Left colon (tissue), 2 donors: ENCODE data around the gene CBX6. TPM values are rescaled to one million over a fixed set of nuclear protein-coding genes. Genes with fewer than 3 reads are reported as not detected.

Source experiments
- ATAC-seq: fragments of 200-7000 bp; cut with Tn5 transposase; one replicate; pipeline ENCODE4 v1.9.1; 2020; ENCODE audit warnings: mild to moderate bottlenecking, moderate library complexity
- DNase-seq, 2 donors: peaks; one replicate each; pipeline ENCODE4 v3.0.0-alpha.2; 2020
- intact Hi-C, 2 donors: fragments of 100-400 bp; cut with DNase I in 1 of 2; cut with micrococcal nuclease in 1 of 2; formaldehyde crosslinking; loops; one replicate each; pipeline versions ENCODE4 v1.11.2 to v1.14.0; 2022; cut with DNase I, micrococcal nuclease
- total RNA-seq, 2 donors: library from RNA; stranded (reverse); fragmentation: NEBNext Ultra II Directional; extraction: Animal tissue kit (Norgen Biotek cat#: 25700); gene quantifications; one replicate each; pipeline ENCODE4 v1.2.1, GENCODE V29; 2021
- donor health status: DM: no; HTN: no; CAD: no.
- donor health status: DM: yes; HTN: yes; CAD: no.

The CBX6 gene
- total RNA-seq, 2 donors from 2014 or later, result 6.8 to 28.4 TPM

GRCh38 chr22:38844315-38845003 is 27.6 kb downstream of the CBX6 start:
- intact Hi-C loops, result loop anchor here in 1 of 2 donors (10.0 kb wide), 1 partner anchor 60 kb away; no protein-coding TSS in a partner anchor

DNA sequence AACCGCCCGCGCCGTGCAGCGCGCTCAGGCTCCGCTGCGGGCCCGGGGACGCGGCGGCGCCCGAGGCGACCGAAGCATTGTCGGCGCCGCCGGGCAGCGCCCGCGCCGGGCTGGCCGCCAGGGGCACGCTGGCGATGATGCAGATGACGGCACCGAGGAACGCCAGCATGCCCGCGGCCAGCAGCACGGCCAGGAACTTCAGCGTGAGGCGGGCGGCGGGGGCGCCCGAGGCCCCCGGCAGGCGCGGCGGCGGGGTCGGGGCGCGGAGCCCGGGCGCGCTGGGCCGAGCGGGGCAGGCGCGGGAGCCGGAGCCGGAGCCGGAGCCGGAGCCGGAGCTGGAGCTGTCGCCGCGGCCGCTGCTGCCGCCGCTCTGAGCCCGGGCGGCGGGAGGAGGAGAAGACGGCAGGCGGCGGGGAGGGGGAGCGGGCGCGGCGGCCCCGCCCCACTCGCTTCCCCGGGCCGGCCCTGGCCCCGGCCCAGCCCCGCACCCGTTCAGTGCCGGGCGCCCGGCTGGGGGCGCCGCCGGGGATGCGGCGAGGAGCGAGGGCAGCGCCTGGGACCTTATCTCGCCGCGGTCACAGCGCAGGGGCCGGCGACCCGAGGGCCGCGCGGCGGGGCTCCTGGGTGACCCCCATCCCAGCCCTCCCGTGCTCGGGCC is 28.2 kb downstream of the CBX6 start, which contains the start of gene NPTXR:
Gene NPTXR (minus strand): TSS at position 372 of the 658 bp plus-strand sequence.
- DNase-seq (peak in 1 of 2 donors; percentile 52), ATAC-seq (peak; percentile 73)
- intact Hi-C loops, result loop anchor here in 1 of 2 donors (10.0 kb wide), 1 partner anchor 59 kb away; no protein-coding TSS in a partner anchor

More at GRCh38 chr22:38844315-38845003, 27.6 kb downstream of the CBX6 start:
- ATAC-seq, result no peak
- no peak for DNase-seq

DNA sequence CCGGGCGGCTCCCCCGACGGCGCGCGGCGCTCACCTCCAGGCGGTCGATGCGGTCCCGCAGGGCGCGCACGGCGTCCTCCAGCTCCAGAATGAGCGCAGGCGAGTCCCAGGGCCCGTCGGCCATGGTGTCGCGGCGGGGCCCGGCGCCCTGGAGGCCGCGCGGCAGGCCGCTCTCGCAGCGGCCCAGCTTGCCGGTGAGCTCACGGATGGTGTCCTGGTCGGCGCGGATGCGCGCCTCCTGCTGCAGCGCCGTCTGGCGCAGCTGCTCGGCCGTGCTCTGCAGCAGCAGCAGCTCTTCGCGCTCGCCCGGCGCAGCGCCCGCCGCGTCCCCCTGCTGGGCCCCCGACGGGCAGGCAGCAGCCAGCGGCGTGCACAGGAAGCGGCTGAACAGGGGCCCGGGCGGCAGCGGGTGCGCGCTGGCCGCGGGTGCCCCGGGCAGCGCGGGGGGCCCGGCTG is 28.8 kb downstream of the CBX6 start:
- peak in 1 of 2 donors; percentile 43 for DNase-seq
- intact Hi-C loops, result loop anchor here in 1 of 2 donors (10.0 kb wide), 1 partner anchor 58 kb away; no protein-coding TSS in a partner anchor
- peak; percentile 73 for ATAC-seq

- no peak for DNase-seq
- intact Hi-C loops, result loop anchor here in 1 of 2 donors (10.0 kb wide), 1 partner anchor 58 kb away; no protein-coding TSS in a partner anchor
- no peak for ATAC-seq
Observed at GRCh38 chr22:38842512-38843200, 29.4 kb downstream of the CBX6 start.

- DNase-seq, result no peak
- no peak for ATAC-seq
- intact Hi-C loops, result loop anchor here in 1 of 2 donors (10.0 kb wide), 1 partner anchor 57 kb away; no protein-coding TSS in a partner anchor
Observed at GRCh38 chr22:38841635-38842034, 30.4 kb downstream of the CBX6 start.

DNA sequence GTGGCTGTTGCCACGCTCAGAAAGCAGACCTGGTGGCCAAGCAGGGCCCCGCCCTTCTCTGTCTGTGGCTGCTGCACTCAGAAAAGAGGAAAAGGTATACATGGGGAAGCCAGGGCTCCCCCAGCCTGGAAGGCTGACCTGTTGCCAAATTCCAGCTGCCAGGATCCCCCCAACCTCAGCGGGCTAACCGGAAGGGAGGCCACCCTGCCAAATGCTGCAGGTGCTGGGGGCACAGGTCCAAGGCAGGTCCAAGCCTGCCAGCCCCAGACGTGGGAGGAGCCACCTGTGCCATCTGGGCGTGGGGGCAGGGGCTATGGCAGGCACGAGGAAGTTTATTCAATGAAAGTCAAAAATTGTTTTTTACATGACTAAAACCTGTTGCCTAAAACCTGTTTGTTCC is 30.8 kb downstream of the CBX6 start:
- ATAC-seq (no peak), DNase-seq (no peak)
- intact Hi-C loops, result loop anchor here in 1 of 2 donors (10.0 kb wide), 1 partner anchor 56 kb away; no protein-coding TSS in a partner anchor

- no peak for DNase-seq
- no peak for ATAC-seq
- intact Hi-C loops, result loop anchor here in 1 of 2 donors (10.0 kb wide), 1 partner anchor 55 kb away; no protein-coding TSS in a partner anchor
Observed at GRCh38 chr22:38840129-38840528, 31.9 kb downstream of the CBX6 start.

GRCh38 chr22:38839686-38840085 is 32.3 kb downstream of the CBX6 start:
- intact Hi-C loops, result loop anchor here in 1 of 2 donors (10.0 kb wide), 1 partner anchor 55 kb away; no protein-coding TSS in a partner anchor
- no peak for DNase-seq
- no peak for ATAC-seq

GRCh38 chr22:38837414-38837928 is 34.5 kb downstream of the CBX6 start:
- ATAC-seq, result no peak
- intact Hi-C loops, result no loop called here
- no peak for DNase-seq

GRCh38 chr22:38835888-38836301 is 36.1 kb downstream of the CBX6 start:
- DNase-seq (no peak), ATAC-seq (no peak)
- intact Hi-C loops, result no loop called here

GRCh38 chr22:38834991-38835390 is 37.0 kb downstream of the CBX6 start:
- no peak for ATAC-seq
- no peak for DNase-seq
- intact Hi-C loops, result no loop called here

GRCh38 chr22:38834215-38834953 is 37.6 kb downstream of the CBX6 start:
- no peak for DNase-seq
- intact Hi-C loops, result no loop called here
- ATAC-seq, result no peak

GRCh38 chr22:38833061-38833460 is 39.0 kb downstream of the CBX6 start:
- ATAC-seq (no peak), DNase-seq (no peak)
- intact Hi-C loops, result no loop called here

- ATAC-seq (no peak), DNase-seq (no peak)
- intact Hi-C loops, result no loop called here
Observed at GRCh38 chr22:38832005-38832978, 39.7 kb downstream of the CBX6 start.

DNA sequence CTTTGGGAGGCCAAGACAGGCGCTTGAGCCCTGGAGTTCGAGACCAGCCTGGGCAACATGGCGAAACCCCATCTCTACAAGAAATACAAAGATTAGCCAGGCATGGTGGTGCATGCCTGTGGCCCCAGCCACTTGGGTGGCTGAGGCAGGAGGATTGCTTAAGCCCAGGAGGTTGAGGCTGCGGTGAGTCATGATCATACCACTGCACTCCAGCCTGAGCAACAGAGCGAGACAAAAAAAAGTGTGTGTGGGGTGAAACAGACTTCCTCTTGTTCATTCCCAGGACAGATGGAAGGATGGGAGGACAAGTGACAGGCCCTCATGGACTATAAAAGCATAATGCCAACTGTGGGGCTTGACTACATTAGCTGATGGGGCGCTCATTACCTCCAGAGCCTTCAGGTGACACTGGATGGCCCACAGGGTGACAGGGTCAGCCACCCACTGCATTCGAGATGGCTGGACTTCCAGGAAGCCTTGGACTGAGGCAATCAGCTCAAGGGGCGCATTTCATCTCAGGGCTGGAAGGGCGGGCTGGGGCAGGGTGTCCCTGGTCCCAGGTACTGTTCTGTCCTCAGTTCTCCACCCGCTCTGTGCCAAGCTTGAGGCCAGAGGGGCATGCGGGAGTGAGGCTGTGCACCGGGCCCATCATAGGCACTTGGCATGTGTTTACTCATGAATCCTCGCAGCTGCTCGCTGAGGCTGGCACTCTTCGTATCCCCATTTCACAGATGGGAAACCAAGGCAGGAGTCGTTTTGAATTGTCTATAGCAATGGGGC is 40.7 kb downstream of the CBX6 start:
- DNase-seq (no peak), ATAC-seq (no peak)
- intact Hi-C loops, result no loop called here

- intact Hi-C loops, result no loop called here
- DNase-seq (no peak), ATAC-seq (no peak)
Observed at GRCh38 chr22:38830845-38831108, 41.2 kb downstream of the CBX6 start.
